ENCODE measurements around the gene FGF11. TPM values are rescaled to one million over a fixed set of nuclear protein-coding genes. Genes with fewer than 3 reads are reported as not detected.

FGF11 gene
- 5.4 TPM for total RNA-seq

DNA sequence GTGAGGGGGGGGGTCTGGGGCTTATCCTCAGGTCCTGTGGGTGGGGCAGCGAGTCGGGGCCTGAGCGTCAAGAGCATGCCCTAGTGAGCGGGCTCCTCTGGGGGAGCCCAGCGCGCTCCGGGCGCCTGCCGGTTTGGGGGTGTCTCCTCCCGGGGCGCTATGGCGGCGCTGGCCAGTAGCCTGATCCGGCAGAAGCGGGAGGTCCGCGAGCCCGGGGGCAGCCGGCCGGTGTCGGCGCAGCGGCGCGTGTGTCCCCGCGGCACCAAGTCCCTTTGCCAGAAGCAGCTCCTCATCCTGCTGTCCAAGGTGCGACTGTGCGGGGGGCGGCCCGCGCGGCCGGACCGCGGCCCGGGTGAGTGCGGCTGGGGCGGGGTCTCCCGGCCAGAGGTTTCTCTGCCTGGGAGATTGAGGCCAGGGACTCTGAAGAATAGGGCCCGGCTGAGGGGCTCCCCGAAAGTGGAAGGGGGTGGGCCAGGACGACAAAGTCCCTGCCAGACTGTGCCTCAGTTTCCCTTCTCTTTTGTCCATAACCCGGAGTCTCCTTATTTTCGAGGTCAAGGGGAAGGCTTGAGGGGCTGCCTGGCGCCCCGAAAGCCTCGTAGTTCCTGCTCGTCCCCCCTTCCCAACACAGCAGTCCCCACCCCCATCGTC is at the start of gene FGF11:
Gene FGF11, plus strand, starts transcription at position 51 of the 651 bp plus-strand sequence. Its CDS starts 109 bp downstream, at position 160.
- DNase-seq = no peak

DNA sequence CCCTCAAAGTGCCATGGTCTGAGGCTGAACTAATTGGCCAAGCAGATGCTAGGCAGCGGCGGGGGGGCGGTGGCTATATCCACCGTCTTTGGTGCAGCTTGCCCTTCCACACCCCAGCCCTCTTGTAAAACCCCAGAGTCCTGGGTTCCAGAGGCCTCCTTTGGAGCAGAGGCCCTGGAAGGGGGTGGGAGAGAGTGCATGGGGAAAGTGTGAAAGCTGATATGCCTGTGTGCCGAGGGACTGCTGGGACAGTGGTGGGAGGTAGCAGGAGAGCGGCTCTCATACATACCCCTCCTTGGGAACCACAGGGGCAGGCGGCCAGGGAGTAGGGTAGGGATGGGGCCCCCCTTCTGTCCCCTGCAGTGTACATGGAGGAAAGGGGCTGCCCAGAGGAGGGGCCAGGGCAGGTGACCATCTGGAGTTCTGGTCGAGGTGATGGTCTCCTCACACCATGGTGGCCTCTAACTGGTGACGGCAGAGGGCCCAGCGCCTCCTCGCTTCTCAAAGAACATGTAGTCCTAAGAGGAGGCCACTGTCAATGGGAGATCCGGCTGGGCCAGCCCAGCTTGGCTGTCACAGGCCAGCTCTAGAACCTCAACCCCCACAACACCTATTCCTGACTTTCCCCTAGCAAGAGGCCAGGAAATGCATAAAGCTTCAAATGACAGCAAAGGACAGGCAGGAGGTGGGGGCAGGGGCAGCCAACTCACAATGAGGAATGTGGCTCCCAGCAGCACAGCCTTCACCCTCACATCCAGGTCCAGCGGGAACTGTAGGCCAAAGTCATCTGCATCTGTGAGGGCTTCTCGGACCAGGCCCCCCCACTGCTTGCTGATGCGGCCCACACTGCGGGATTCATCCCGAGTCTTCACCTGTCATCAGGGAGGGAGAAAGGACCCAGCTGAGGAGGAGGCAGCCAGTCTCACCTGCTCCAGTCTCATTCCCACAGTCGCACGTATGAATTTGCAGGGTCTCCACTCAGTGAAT is 49.1 kb upstream of the FGF11 start:
- DNase-seq = no peak

DNA sequence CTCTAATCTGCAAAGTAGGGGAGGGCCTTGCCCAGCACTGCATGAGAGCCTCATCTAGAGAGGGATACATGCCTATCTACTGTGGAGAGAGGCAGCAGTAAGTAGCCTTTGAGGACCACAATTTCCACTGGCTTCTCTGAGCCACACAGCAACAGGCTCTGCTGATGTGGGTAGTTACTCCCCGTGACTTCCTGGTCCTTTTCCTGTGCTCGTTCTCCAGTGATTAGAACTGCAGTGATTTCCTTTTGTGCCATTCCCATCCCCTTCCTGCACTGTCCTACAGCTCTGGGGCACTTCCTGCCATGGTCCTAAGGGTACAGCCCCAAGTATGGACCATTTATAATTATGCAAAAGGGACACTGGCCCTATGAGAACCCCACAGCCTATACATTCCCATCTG is 48.0 kb upstream of the FGF11 start:
- DNase-seq = no peak

DNA sequence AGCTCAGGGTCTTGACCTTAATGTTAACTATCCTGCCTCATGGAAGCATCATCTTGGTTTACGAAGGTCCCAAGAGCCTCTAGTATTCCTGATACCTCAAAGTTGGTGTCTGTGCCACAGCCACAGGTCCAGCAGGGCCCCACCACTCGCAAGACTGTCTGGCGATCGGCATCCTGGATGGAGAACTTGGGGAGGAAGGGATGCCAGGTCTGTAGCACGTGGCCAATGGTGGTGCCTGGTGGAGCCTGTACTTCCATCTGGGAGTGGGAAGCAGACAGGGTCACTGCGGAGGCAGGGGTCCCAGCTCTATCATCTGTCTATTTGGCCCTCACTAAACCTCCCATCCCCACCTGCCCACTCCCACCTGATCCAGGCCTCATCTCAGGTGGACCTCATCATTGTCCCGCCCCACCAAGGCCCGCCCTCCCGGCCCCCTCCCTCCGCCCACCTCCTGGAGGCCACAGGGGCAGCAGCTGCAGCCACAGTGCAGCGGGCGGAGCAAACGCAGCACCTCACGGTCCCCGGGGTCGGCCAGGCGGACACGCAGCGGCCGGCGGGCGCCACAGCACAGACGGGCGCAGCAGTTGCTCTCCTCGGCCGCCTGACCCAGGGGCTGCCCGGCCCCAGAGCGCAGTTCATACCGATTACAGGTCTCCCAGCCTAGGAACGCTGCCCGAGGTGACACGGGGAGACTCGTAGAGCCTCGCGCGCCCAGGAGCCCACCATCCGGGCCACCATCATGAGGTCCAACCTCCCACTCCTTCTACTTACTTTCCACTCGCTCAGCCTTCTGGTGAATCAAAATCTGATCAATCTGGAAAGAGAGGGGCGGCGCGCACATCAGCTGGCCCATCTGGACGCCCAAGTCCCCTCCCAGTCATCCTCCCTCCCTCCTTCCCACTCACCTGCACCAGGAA is 46.4 kb upstream of the FGF11 start:
- DNase-seq = no peak

DNA sequence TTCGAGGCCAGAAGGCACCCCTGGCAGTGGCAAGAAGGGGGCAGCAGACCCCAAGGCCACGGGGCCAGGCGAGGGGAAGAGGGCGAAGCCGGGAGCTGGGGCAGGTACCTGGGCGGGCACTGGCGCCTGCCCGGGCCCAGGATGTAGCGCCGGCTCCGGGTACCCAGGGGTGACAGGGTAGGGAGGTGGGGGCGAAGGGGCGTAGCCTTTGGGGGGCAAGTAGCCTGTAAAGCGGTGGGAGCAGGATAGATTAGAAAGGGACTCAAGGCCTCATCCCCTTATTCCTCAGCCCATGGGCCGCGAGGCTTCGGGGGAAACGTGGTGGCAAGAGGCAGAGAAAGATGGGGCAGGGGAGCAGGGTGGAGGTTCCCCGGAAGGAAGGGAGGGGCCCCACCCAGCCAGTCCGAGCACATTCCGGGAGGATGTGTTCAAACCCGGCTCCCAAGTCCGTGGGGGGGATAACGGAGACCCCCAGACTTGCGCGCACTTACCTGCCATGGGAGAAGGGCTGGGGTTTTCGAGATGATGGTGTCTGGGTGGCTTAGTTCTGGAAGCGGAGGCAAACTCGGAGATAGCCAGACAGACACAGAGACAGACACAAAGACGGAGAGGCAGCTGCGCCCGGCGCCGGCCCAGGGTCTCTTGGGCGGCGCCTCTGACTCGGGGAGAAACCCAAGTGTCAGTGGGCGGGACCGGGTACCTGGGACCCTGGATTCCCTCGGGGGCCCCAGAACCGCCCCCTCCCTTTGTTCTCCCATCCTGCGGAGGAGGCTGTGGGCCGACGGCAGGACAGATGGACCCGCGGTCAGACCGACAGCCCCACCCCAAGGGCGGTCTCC is 45.5 kb upstream of the FGF11 start:
- peak; percentile 43 for DNase-seq

DNA sequence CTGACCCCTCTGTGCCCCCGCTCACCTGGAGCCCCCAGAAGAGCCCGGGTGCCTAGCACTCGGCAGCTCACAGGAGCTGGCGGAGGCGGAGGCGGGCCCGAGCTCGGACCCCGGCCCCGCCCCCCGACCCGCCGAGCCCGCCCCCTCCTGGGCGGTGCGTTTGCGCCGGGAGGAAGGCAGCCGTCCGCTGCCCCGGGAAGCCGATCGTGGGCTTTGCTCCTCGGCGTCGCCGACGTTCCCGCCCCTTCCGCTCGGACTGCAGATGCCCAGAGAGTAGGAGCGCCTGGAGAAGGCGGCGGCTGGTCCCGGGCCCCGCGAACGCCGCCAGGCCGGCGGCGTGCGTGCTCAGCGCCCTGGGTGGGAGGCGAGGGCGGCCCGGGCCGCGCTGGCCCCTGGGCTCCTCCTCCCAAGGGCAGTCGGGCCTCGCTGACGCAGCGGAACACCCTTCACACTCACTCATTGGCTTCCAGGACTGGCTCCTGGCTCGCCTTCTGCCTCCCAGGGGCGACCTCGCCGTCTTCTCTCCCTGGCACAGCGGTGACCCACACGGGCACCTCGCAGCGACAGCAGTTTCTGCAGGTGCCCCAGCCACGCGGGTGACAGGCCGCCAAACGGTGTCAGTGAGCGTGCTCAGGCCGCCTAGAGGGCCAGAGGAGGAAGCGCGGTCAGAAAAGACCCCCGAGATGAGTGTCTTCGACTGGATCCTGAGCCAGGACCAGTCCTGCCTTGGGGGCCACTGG is 44.7 kb upstream of the FGF11 start, which contains the start of gene PLSCR3:
Gene PLSCR3, minus strand, starts transcription at position 74 of the 740 bp plus-strand sequence. CDS start 415 bp downstream, outside the sequence.
- peak; percentile 91 for DNase-seq

DNA sequence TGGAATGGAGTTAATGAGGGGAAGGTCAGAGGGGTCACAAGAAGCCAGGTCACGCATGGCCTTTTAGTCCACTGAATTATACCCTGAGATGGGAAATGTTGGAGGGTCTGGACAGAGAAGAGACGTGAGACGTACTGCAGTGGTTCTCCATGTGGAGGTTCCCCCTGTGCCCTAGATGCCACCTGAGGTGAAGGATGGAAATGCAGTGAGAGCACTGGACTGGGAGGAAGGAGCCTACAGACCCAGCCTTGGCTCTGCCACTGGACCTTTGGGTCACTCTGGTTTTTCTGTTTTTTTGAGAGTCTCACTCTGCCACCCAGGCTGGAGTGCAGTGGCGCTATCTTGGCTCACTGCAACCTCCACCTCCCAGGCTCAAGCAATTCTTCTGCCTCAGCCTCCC is 43.2 kb upstream of the FGF11 start:
- no peak for DNase-seq

DNA sequence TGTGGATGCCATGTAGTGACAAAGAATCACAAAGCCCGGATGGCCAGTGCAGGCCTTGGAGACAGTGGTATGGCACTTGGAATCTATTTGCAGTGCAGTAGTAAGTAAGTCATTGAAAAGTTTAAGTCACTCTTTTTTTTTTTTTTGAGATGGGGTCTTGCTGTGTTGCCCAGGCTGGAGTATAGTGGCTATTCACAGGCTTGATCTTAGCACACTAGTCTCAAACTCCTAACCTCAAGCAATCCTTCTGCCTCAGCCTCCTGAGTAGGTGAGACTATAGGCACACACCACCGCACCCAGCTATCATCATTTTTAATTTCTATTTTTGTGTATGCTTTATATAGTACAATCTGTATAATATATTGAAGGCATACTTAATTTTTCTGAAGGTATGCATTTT is 40.7 kb upstream of the FGF11 start:
- DNase-seq = no peak

DNA sequence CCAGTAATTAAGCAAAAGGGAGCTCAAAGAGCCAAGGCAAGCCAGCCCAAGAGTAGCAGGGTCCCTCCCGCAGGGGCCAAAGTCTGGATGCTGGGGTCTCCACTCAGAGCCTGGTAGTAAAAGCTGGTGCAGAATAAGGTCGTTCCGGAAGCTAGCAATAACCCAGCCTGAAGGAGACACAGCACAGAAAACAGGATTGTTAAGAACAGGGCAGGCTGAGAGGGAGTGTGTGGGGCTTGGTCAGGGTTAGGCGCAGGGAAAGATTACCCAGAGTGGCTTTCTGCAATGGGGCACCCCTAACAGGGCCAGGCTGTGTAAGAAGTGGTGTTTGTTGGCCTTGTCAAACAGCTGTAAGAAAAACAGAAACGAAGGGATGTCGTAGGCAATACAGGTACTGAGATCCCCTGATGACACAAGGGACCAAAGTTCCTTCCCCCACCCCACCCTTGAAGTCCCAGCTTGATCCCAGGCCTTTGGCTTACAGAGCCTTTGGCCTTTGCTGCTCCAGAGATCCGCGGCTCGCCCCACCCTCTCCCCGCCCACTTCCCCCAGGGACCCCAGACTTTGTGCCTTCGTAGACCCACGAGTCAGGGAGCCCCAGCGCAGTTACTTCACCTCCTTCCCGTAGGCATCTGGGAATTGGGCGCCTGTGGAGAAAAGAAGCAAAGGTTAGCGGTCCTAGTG is 36.1 kb upstream of the FGF11 start:
- peak; percentile 66 for DNase-seq

DNA sequence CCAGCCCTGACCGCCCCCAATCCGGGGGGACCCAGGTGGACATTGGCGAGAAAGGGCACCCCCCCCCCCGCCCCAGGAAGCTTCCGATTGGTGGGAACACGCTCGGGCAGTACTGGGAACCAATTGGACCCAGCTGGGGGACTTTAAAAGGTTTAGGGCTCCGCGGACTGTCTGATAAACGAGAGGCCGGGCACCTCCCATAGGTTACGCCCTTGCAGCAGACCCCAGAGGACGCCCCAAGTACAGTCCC is 35.7 kb upstream of the FGF11 start:
- no peak for DNase-seq

DNA sequence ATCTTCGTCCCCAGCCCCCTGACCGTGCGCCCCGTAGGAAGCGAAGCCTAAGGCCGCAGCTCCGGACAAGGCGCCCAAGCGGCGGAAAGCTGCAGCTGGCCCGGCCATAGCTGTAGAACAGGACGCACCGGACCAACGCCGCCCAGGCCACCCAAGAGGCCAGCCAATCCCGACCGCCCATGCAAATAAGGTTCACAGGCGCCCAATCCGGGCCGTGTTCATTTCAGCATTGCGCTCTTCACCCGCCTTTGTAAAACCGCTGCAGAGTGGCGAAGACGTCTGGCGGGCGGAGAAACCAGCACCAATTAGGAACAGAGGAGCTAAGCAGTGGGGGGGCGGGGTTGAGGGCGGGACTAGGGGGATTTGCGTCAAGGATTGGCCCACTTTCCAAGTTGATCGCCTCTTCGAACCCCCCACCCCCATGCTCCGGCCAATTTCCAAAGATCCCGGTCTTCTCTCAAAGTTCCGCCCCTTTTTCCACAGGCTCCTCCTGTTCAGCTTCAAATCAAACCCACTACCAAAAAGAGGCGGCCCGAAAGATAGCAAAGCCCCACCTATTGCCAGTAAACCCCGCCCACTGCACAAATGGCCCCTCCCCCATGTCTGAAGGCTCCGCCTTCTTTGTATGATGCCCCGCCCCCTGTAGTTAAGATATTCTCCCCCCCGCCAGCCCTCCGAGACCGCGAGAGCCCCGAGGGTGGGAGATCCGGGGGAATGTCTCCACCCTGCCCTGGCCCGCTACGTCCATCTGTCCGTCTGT is 35.2 kb upstream of the FGF11 start, which contains the start of gene TMEM256:
Gene TMEM256, minus strand, starts transcription at position 121 of the 760 bp plus-strand sequence. Its CDS starts 13 bp downstream, at position 108.
- peak; percentile 100 for DNase-seq

DNA sequence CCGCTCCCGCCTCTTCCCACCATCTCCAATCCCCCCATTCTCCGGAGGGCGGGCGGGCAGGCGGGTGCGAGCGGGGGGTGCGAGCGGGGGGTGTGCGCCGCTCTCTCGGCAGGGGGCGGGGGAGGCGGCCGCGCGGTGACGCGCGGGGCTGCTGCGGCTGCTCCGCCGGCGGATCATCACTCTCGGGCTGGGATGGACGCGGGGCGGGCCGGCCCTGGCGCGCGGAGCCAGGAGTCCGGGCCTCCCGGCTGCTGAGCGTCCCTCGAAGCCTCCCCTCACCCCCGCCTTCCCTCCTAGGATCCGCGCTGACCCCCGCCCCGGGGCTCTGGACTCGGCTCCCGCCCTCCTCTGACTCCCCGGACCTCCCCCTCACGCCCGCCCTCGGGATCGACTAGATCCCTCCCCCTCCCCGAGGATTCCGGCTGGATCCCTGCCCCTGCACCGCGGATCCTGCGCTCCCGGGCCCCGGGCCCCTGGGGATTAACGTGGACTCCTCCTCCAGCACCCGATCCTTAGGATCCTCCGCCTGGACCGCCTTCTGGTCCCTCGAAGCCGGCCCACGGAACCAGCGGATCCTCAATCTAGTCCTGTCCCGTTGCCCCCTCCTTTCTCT is 34.5 kb upstream of the FGF11 start:
- DNase-seq = no peak

DNA sequence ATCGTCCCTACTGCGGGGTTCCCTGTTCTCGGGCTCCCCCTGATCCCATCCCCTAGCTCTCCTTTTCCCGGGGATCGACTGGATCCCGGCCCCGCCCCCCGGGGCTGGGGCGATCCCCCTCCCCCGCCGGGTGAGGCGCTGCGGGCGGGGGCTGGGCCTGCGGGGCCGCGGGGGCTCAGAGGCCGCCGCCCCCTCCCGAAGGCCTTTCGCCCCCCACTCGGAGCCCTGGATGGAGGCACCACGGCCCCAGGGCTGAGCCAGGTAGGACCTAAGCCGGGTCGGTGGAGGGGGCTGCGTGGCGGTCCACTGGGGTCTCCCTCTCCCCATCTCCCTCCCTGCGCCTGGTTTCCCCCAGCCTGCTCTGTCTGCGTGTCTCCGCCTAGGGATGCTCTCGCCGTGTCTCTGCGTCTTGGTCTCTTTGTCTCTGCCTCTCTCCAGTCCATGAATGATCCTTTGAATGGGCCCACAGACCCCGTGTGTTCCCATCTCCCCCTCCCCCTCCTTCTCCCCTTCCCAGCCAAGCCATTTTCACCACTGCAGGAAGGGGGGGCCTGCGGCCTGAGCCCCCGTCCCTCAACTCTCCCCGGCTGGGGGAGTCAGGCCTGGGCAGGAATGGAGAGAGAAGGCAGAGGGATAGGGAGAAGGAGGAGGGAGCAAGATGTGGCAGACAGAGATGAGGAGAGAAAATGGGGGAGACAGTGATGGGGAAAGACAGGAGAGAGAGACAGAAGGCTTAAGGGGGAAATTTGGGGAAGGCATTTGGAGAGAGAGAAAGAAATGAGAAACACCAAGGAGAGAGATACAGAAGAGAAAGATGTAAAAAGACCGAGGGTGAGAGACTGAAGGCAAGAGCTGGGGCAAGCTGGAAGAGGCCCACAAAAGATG is 33.7 kb upstream of the FGF11 start:
- DNase-seq = peak; percentile 42

DNA sequence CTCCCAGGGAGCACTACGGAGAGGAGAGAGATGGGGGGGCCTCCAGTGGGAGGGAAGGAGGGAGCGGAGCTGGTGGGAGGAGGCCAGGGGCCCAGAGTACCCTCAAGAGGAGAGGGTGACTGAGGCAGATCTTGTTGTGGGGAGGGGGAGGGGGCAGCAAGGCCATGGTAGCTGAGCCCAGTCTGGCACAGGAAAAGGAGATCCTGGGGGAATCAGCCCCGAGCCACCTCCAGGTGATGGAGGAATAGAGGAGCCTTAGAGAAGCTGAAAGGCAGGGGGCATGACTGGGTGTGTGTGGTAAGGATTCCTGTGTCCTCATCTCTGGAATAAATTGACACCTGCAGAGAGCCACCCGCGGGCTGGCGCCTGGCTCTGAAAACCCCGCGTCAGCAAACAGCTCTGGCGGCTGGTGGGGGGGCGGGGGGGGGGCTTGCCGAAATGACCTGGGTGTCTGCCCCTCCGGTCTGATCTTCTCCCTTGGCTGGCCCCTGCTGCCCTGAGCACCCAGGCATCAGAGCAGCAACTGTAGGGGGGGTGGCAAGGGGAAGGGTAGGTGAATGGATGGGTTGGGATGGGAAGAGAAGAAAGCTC is 33.0 kb upstream of the FGF11 start:
- DNase-seq = no peak

DNA sequence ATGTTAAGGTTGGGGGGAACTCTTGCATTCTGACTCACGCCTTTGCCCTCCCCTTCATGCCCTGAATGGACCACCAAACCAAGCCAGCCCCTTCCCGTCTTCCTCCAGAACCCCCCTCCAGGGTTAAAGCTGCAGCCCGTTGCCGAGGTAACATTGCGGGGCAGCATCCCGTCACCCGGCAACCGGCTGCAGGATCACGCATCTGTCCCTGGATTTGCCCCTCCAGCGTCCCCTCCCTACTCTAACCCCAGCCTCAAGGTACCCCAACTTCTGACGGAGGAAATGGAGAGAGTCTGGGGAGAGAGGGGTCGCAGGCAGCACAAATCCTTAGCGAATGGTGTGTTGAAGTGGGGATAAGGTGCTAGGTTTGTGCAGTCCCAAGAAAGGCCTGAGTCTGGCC is 32.2 kb upstream of the FGF11 start:
- no peak for DNase-seq

DNA sequence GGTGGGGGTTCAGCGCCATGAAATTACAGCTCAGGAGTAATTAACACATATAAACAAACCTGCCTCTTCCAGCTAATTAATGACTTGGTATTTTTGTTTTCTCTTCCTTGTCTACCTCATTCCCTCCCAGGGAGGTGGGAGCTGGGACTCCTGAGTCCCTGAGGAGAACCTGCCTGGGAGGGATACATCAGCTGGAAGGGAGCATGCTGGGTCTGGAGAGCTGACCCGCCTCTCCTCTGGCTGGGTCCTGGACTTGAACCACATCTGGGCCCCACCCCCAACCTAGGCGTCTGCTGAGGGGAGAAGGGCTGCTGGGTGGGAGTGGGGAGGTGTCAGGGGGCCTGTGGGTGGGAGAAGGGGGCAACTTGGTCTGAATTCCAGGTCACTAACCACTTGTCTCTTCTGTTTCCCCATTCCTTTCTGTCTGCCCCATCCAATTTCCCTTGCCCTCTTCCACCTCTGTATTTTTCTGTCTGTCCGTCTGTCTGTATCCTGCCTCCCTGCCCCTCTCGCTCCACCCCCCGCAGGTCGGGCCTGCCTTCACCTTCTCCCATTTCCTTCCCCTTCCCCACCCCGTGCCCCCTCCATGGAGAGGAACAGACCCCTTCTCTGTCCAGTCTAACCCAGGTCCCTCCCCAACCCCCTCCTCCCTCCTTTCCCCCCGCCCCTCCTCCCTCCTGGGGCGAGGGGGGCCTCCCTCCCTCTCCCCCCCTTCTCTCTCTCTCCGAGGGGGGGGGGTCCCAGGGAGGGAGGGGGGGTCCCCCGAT is 31.6 kb upstream of the FGF11 start, which contains the start of gene NLGN2:
Gene NLGN2, plus strand, starts transcription at position 361 of the 767 bp plus-strand sequence. CDS start 411 bp downstream, outside the sequence.
- no peak for DNase-seq
